Measurements from ENCODE around the gene TRIP6.

DNA sequence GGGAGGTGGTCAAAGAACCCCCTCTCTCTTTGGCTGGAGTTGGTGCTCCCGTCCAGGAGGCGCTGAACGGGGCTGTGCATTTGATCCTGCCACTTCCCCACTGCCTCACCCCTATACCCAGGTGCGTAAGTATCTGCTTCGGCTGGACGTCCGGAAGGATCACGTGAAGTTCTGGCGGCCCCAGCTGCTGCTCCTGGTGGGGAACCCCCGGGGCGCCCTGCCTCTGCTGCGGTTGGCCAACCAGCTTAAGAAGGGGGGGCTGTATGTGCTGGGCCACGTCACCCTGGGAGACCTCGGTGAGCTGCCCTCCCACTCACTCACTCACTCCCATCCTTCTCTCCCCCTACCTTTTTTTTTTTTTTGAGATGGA is 5.6 kb upstream of the TRIP6 start:
- TF ChIP-seq POLR2A (IDR thresholded peaks at IDR 0.05): no peak
- TF ChIP-seq, protein P1, sequence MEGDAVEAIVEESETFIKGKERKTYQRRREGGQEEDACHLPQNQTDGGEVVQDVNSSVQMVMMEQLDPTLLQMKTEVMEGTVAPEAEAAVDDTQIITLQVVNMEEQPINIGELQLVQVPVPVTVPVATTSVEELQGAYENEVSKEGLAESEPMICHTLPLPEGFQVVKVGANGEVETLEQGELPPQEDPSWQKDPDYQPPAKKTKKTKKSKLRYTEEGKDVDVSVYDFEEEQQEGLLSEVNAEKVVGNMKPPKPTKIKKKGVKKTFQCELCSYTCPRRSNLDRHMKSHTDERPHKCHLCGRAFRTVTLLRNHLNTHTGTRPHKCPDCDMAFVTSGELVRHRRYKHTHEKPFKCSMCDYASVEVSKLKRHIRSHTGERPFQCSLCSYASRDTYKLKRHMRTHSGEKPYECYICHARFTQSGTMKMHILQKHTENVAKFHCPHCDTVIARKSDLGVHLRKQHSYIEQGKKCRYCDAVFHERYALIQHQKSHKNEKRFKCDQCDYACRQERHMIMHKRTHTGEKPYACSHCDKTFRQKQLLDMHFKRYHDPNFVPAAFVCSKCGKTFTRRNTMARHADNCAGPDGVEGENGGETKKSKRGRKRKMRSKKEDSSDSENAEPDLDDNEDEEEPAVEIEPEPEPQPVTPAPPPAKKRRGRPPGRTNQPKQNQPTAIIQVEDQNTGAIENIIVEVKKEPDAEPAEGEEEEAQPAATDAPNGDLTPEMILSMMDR (IDR thresholded peaks at IDR 0.05): no peak
